GM18520 (cell line): ENCODE results near the gene KLHDC8A.
A peak's percentile ranks its signal among the peaks of the same experiment; 100 is the strongest.

Experiments used
- ATAC-seq: cut with Tn5 transposase; IDR thresholded peaks from one replicate; pipeline ENCODE4 v1.9.1; 2021; ENCODE audit not compliant: unreplicated experiment

KLHDC8A gene

GRCh38 chr1:205319081-205320018, 37.4 kb downstream of the KLHDC8A start:
- no peak for ATAC-seq

GRCh38 chr1:205318231-205318991, 38.3 kb downstream of the KLHDC8A start:
- no peak for ATAC-seq

GRCh38 chr1:205317311-205317917, 39.3 kb downstream of the KLHDC8A start:
- ATAC-seq: no peak

GRCh38 chr1:205316161-205316566, 40.6 kb downstream of the KLHDC8A start:
- ATAC-seq: no peak

GRCh38 chr1:205315008-205315618, 41.6 kb downstream of the KLHDC8A start:
- ATAC-seq: no peak

- ATAC-seq: peak; percentile 51
These were observed 43.0 kb downstream of the KLHDC8A start for GRCh38 chr1:205313563-205314308.

- no peak for ATAC-seq
These were observed 43.7 kb downstream of the KLHDC8A start for GRCh38 chr1:205312866-205313562.

- no peak for ATAC-seq
These were observed 45.6 kb downstream of the KLHDC8A start for GRCh38 chr1:205310976-205311704.

GRCh38 chr1:205309741-205310140, 47.0 kb downstream of the KLHDC8A start:
- no peak for ATAC-seq

GRCh38 chr1:205306929-205307566, 49.7 kb downstream of the KLHDC8A start:
- no peak for ATAC-seq

GRCh38 chr1:205304695-205305070, 52.0 kb downstream of the KLHDC8A start:
- no peak for ATAC-seq

- no peak for ATAC-seq
These were observed 52.6 kb downstream of the KLHDC8A start for GRCh38 chr1:205304046-205304694.

GRCh38 chr1:205303247-205303888, 53.4 kb downstream of the KLHDC8A start:
- ATAC-seq: no peak

- no peak for ATAC-seq
These were observed 54.7 kb downstream of the KLHDC8A start for GRCh38 chr1:205301842-205302588.

- ATAC-seq: no peak
These were observed 55.4 kb downstream of the KLHDC8A start for GRCh38 chr1:205301205-205301821.

- ATAC-seq: no peak
These were observed 56.6 kb downstream of the KLHDC8A start for GRCh38 chr1:205300149-205300548.
